Metanephros (tissue), 1 donor: ENCODE measurements around the gene KIAA0232. TPM values are rescaled to one million over a fixed set of nuclear protein-coding genes. Genes with fewer than 3 reads are reported as not detected.

Source experiments
- total RNA-seq: library from RNA; depleted of rRNA; stranded (reverse); fragments of >200 nt; gene quantifications from one replicate; pipeline ENCODE4 v1.2.3, GENCODE V29; 2014

Gene KIAA0232
- 26.8 TPM for total RNA-seq

DNA sequence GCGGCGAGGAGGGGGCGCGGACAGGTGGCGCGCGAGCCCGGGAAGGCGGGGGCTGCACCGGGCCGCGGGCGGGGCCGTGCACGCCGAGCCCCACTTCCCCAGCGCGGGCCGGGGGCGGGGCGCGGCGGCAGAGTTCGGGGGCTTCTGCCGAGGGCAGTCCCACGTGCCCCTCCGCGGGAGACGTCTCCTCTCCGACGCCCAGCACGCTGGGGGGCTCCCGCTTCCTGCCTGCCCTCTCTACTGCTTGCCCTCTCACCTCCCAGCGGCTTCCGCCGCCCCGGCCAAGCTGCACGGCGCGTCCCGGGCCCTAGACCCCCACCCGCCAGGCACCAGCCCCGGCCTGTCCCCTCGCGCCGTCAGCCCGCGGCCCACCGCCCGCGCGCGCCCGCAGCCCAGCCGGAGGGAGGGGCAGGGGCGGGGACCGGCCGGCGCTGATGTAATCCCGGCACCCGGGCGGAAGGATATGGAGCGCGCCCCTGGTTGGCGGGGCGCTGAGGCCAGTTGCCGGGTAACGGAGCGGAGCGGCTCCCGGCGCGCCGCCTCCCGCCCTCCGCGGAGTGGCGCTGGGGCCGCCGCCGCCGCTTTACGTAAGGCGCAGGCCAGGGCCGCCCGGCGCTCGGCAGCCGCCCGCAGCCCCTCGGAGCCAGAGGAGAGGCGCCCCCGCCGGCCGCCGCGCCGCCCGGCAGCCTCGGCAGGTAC, at the start of gene KIAA0232:
KIAA0232 (plus strand) TSS at position 581 of the 699 bp plus-strand sequence. CDS start 41,727 bp downstream, outside the sequence.

DNA sequence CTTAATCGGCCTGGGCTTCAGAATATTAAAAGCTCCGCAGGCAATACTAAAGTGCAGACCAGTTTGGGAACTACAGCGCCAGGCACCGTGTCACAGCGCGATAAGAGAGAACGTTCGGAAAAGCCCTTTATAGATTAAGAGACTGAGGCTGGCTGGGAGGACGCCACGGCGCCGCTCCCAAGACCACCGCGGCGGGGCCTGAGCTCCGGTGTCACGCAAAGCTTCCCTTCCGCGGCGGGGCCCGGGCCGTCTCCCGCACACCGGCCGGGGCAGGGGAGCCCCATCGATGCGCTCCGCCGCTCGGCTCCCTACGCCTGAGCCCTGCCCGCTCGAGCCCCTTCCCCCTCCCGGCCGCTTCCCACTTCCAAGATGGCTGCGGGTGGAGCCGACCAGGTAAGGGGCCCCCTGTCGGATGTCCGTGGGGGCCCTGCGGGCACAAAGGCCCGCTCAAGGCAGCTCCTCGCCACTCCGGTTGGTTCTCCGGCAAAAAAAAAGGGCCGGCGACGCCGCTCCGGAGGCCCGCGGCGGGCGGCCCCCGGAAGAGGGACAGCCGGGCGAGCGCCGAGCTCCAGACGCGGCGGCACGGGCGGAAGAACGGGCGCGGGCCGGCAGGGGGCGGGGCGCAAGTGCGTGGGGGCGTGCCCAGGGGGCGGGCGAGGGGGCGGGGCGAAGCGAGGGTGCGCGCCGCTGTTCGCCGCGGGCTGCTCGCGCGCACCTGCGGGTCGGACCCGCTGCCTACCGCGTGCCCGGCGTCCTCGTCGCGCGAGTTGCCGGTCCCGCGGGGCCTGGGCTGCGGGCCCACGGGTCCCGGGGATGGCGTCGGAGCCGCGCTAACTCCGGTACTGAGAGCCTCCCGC, 126.8 kb downstream of the KIAA0232 start, which contains the start of gene TBC1D14:
TBC1D14 (plus strand) TSS at position 714 of the 857 bp plus-strand sequence. CDS start 13,564 bp downstream, outside the sequence.

Other genes starting within 250 kb of the KIAA0232 start
- gene MAN2B2, start 207.5 kb upstream of the KIAA0232 start, total RNA-seq: 12.7 TPM
- gene MRFAP1, start 142.0 kb upstream of the KIAA0232 start, total RNA-seq: 234 TPM
- 14.2 TPM for gene S100P, start 88.8 kb upstream of the KIAA0232 start, total RNA-seq
- gene MRFAP1L1, start 72.9 kb upstream of the KIAA0232 start, total RNA-seq: 58.4 TPM
- gene BLOC1S4, start 66.6 kb upstream of the KIAA0232 start, total RNA-seq: 17.2 TPM
- gene TBC1D14, start 127.1 kb downstream of the KIAA0232 start, total RNA-seq: 52.3 TPM